Liver (tissue), 9 donors: ENCODE data around the gene PYGB. TPM values are rescaled to one million over a fixed set of nuclear protein-coding genes. Genes with fewer than 3 reads are reported as not detected.

Experiments used
- DNase-seq: peaks from one replicate; pipeline ENCODE4 v3.0.0-alpha.2; 2017; ENCODE audit warnings: low spot score
- H3K27ac ChIP-seq, 2 donors: one replicate each; pipeline ENCODE4 v1.7.0; 2013; ENCODE audit warnings: inconsistent platforms in 2 of 2, low read length in 2 of 2, control low read depth in 1 of 2, low read depth in 1 of 2, mild to moderate bottlenecking in 1 of 2
- H3K27me3 ChIP-seq, 4 donors: one replicate each; pipeline versions ENCODE4 v1.6.1 to v1.7.0; 2013; ENCODE audit warnings: low read length in 3 of 4, inconsistent platforms in 1 of 4, mild to moderate bottlenecking in 1 of 4, moderate library complexity in 1 of 4; ENCODE audit not compliant: control insufficient read depth in 4 of 4, insufficient read depth in 4 of 4
- H3K36me3 ChIP-seq, 4 donors: one replicate each; pipeline versions ENCODE4 v1.6.1 to v1.7.0; 2013; ENCODE audit warnings: low read length in 3 of 4, mild to moderate bottlenecking in 3 of 4, low read depth in 1 of 4, moderate library complexity in 1 of 4; ENCODE audit not compliant: control insufficient read depth in 4 of 4, insufficient read depth in 3 of 4
- H3K4me1 ChIP-seq, 4 donors: one replicate each; pipeline versions ENCODE4 v1.6.1 to v1.7.0; 2013; ENCODE audit warnings: low read length in 3 of 4, mild to moderate bottlenecking in 3 of 4, moderate library complexity in 1 of 4; ENCODE audit not compliant: control insufficient read depth in 4 of 4, insufficient read depth in 4 of 4
- H3K4me3 ChIP-seq, 3 donors: one replicate each; pipeline versions ENCODE4 v1.6.1 to v1.7.0; 2013; ENCODE audit warnings: low read length in 3 of 3, control low read depth in 1 of 3, low read depth in 1 of 3, mild to moderate bottlenecking in 1 of 3
- H3K9ac ChIP-seq, 2 donors: one replicate each; pipeline ENCODE4 v1.7.0; 2013; ENCODE audit warnings: low read length in 2 of 2, mild to moderate bottlenecking in 2 of 2, moderate library complexity in 2 of 2, control low read depth in 1 of 2, low read depth in 1 of 2
- H3K9me3 ChIP-seq, 4 donors: one replicate each; pipeline versions ENCODE4 v1.6.1 to v1.7.0; 2013; ENCODE audit warnings: low read length in 3 of 4; ENCODE audit not compliant: control insufficient read depth in 4 of 4
- EGR1 ChIP-seq, 2 donors: IDR thresholded peaks; 2 replicates each; pipeline ENCODE4 v1.6.1; 2016 to 2018; ENCODE audit warnings: antibody characterized with exemption in 2 of 2, low read depth in 2 of 2
- FOXA1 ChIP-seq: IDR thresholded peaks from 2 replicates; pipeline ENCODE4 v1.6.1; 2016; ENCODE audit warnings: antibody characterized with exemption
- RAD21 ChIP-seq, 2 donors: IDR thresholded peaks; 2 replicates each; pipeline ENCODE4 v1.6.1; 2016; ENCODE audit warnings: antibody characterized with exemption in 2 of 2, mild to moderate bottlenecking in 2 of 2
- RXRA ChIP-seq, 2 donors: IDR thresholded peaks; 2 replicates each; pipeline ENCODE4 v1.6.1; 2017 to 2018; ENCODE audit warnings: antibody characterized with exemption in 2 of 2, mild to moderate bottlenecking in 1 of 2
- SP1 ChIP-seq: IDR thresholded peaks from 2 replicates; pipeline ENCODE4 v1.6.1; 2018; ENCODE audit warnings: antibody characterized with exemption, mild to moderate bottlenecking
- TAF1 ChIP-seq: conservative IDR thresholded peaks from 2 replicates; pipeline ENCODE4 v1.6.1; 2016; ENCODE audit warnings: antibody characterized with exemption, mild to moderate bottlenecking
- WGBS: extraction: QIAGEN DNeasy Blood & Tissue Kit; methylation state at CpG from one replicate; pipeline ENCODE4 v1.1.7; 2013; 5-methylcytosine and 5-hydroxymethylcytosine counted together
- polyA plus RNA-seq, 2 donors: library from polyadenylated mRNA; stranded (reverse) in 1 of 2; unstranded in 1 of 2; fragments of 200-250 nt in 1 of 2; fragments of >200 nt in 1 of 2; fragmentation: Nextera tagmentation in 1 of 2; extraction: Ambion mirVana in 1 of 2; gene quantifications; one replicate each; pipeline versions ENCODE4 v1.2.1 to v1.2.3, GENCODE V29; 2013 to 2015
- total RNA-seq, 2 donors: library from RNA; depleted of rRNA; stranded (reverse); fragments of >200 nt; gene quantifications; one replicate each; pipeline ENCODE4 v1.2.3, GENCODE V29; 2014
- TF ChIP-seq, protein P1 (sequence below): IDR thresholded peaks from 2 replicates; pipeline ENCODE4 v1.6.1; 2016; ENCODE audit warnings: antibody characterized with exemption
- TF ChIP-seq, protein P2 (sequence below): fragments of 150-350 bp; IDR thresholded peaks from 2 replicates; pipeline ENCODE4 v1.5.1; 2017; ENCODE audit warnings: improper control_type of control experiment, low read depth, low read length; ENCODE audit not compliant: missing input control
- TF ChIP-seq, protein P3 (sequence below): IDR thresholded peaks from 2 replicates; pipeline ENCODE4 v1.6.1; 2016; ENCODE audit warnings: antibody characterized with exemption
- TF ChIP-seq, protein P4 (sequence below): IDR thresholded peaks from 2 replicates; pipeline ENCODE4 v1.6.1; 2016; ENCODE audit warnings: antibody characterized with exemption, mild to moderate bottlenecking
- donor health status: healthy.
- donor health status: healthy.
- donor health status: healthy.
- donor health status: healthy.
- donor health status: healthy.

The PYGB gene
- total and polyA plus RNA-seq, 4 donors: 3.6 to 11.7 (median 9.8) TPM

DNA sequence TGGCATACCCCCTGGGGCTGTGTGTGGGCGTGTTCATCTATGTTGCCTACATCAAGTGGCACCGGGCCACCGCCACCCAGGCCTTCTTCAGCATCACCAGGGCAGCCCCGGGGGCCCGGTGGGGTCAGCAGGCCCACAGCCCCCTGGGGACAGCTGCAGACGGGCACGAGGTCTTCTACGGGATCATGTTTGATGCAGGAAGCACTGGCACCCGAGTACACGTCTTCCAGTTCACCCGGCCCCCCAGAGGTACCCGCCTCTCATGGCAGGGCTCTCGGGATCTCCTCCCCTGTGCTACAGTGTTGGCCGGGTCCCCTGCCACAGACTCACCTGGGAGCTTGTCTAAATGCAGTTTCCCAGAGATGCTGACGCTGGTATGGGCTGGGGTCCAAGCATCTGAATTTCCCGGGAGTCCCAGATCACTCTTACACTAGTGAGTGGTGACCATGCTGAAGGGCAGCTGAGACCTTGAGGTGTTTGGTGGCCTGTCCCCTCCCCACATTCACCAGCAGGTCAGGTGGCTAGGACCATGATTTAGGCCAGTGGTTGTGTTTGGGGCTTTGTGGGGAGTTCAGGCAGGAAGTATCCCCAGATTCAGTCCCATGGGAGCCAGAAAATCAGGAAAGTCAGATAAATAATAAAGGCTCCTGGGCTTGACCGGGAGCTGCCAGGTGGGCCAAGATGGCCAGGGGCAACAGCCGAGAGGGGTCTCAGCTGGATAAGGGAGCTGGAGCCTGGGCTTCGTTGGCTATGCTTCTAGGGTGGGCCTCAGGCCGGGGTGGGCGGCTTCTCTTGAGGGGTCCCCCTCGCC lies 40.5 kb upstream of the PYGB start:
- Histone ChIP-seq H3K27me3 (no peaks in the 10 kb centered on the region), H3K4me3 (no peak overlapping the region), H3K9ac (no peak overlapping the region), H3K4me1 (no peaks in the 10 kb centered on the region), H3K9me3 (no peaks in the 10 kb centered on the region), H3K36me3 (peaks cover 0 to 8% (median 7%) of the 10 kb centered on the region in 4 donors), H3K27ac (no peak overlapping the region)
- no peak for TF ChIP-seq RAD21 (IDR thresholded peaks at IDR 0.05)
- TF ChIP-seq, protein P1, sequence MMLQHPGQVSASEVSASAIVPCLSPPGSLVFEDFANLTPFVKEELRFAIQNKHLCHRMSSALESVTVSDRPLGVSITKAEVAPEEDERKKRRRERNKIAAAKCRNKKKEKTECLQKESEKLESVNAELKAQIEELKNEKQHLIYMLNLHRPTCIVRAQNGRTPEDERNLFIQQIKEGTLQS: no peak
- DNase-seq: no peak
- 97% methylated on average over 22 of the region's 22 CpGs for WGBS

DNA sequence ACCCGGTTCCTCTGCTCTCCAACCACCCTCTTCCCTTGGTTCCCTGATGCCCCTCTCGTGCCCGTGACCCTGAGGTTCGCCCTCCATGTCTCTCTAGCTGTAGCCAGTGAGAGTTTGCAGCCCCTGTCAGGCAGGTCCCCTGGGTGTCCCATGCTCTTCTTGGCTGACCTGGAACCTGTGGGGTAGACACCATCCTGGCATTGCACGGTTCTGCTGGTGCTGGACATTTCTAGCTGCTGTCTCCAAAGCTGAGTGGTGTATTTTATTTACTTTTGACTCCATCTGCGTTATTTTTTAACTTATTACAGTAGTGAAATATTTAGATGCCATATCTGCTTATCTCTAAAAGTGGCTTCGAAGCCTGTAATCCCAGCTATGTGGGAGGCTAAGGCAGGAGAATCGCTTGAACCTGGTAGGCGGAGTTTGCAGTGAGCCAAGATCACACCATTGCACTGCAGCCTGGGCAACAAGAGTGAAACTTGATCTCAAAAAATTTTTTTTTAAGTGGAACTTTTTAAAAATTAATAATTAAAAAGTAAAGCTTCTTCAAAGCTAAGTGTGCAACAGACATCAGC lies 39.8 kb upstream of the PYGB start:
- WGBS: 90% methylated on average over 9 of the region's 9 CpGs
- TF ChIP-seq, protein P1: no peak
- no peak for TF ChIP-seq EGR1 (IDR thresholded peaks at IDR 0.05; ENCODE audit: low read depth in 2 of 2)
- TF ChIP-seq, protein P2, sequence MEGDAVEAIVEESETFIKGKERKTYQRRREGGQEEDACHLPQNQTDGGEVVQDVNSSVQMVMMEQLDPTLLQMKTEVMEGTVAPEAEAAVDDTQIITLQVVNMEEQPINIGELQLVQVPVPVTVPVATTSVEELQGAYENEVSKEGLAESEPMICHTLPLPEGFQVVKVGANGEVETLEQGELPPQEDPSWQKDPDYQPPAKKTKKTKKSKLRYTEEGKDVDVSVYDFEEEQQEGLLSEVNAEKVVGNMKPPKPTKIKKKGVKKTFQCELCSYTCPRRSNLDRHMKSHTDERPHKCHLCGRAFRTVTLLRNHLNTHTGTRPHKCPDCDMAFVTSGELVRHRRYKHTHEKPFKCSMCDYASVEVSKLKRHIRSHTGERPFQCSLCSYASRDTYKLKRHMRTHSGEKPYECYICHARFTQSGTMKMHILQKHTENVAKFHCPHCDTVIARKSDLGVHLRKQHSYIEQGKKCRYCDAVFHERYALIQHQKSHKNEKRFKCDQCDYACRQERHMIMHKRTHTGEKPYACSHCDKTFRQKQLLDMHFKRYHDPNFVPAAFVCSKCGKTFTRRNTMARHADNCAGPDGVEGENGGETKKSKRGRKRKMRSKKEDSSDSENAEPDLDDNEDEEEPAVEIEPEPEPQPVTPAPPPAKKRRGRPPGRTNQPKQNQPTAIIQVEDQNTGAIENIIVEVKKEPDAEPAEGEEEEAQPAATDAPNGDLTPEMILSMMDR: no peak
- no peak for TF ChIP-seq RXRA (IDR thresholded peaks at IDR 0.05)
- TF ChIP-seq RAD21 (IDR thresholded peaks at IDR 0.05): no peak
- Histone ChIP-seq H3K36me3 (peaks cover 0 to 10% (median 9%) of the 10 kb centered on the region in 4 donors), H3K9ac (no peak overlapping the region), H3K9me3 (no peaks in the 10 kb centered on the region), H3K27ac (no peak overlapping the region), H3K27me3 (no peaks in the 10 kb centered on the region), H3K4me1 (no peaks in the 10 kb centered on the region), H3K4me3 (no peak overlapping the region)
- no peak for DNase-seq

DNA sequence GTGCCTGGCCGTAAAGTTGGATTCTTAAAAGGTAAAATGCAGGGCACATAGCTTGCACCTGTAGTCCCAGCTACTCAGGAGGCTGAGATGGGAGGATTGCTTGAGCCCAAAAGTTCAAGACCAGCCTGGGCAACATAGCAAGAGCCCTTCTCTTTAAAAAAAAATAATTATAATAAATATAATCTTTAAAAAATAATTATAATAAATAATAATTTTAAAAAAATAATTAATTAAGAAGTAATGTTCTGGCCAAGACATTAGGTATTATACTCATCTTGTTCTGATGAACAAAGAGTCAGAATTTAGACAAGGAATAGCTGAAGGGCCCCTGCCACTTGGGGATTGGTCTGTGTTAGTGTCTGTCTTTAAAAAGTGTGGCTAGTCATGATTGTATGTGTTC lies 38.5 kb upstream of the PYGB start:
- Histone ChIP-seq H3K4me1 (peaks cover 0 to 6% (median 1%) of the 10 kb centered on the region in 4 donors), H3K4me3 (no peak overlapping the region), H3K9ac (no peak overlapping the region), H3K27ac (no peak overlapping the region), H3K27me3 (no peaks in the 10 kb centered on the region), H3K36me3 (peaks cover 0 to 21% (median 12%) of the 10 kb centered on the region in 4 donors), H3K9me3 (no peaks in the 10 kb centered on the region)
- 97% methylated on average over 1 of the region's 1 CpG for WGBS
- TF ChIP-seq, protein P3, sequence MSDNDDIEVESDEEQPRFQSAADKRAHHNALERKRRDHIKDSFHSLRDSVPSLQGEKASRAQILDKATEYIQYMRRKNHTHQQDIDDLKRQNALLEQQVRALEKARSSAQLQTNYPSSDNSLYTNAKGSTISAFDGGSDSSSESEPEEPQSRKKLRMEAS: no peak
- no peak for DNase-seq

DNA sequence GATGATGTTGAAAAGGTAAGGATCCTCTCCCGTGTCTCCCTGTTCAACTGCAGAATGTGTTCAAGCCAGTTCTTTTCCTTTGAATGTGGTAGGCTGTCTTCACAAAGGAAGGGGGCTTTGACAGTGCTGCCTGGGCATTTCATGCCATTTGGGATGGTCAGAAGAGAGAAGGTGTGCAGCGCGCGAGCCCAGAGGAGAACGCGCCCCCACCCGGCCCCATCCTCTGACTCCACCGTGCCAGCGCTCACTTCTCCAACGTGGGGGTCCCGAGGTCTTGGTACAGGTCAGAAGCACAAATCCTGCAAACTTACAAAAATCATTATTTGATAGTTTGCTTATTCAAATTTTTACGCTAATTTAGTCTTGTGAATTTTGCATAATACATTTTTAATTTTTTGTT lies 38.0 kb upstream of the PYGB start:
- H3K27ac ChIP-seq: no peak overlapping the region
- H3K9me3 ChIP-seq: no peaks in the 10 kb centered on the region
- H3K27me3 ChIP-seq: no peaks in the 10 kb centered on the region
- no peak overlapping the region for H3K9ac ChIP-seq
- H3K4me3 ChIP-seq: no peak overlapping the region
- DNase-seq: no peak
- WGBS: 97% methylated on average over 12 of the region's 12 CpGs
- peaks cover 0 to 26% (median 12%) of the 10 kb centered on the region in 4 donors for H3K36me3 ChIP-seq
- TF ChIP-seq TAF1 (no peak), EGR1 (IDR thresholded peaks at IDR 0.05; ENCODE audit: low read depth in 2 of 2) (no peak), FOXA1 (no peak), RXRA (IDR thresholded peaks at IDR 0.05) (no peak), SP1 (no peak)
- TF ChIP-seq, protein P4, sequence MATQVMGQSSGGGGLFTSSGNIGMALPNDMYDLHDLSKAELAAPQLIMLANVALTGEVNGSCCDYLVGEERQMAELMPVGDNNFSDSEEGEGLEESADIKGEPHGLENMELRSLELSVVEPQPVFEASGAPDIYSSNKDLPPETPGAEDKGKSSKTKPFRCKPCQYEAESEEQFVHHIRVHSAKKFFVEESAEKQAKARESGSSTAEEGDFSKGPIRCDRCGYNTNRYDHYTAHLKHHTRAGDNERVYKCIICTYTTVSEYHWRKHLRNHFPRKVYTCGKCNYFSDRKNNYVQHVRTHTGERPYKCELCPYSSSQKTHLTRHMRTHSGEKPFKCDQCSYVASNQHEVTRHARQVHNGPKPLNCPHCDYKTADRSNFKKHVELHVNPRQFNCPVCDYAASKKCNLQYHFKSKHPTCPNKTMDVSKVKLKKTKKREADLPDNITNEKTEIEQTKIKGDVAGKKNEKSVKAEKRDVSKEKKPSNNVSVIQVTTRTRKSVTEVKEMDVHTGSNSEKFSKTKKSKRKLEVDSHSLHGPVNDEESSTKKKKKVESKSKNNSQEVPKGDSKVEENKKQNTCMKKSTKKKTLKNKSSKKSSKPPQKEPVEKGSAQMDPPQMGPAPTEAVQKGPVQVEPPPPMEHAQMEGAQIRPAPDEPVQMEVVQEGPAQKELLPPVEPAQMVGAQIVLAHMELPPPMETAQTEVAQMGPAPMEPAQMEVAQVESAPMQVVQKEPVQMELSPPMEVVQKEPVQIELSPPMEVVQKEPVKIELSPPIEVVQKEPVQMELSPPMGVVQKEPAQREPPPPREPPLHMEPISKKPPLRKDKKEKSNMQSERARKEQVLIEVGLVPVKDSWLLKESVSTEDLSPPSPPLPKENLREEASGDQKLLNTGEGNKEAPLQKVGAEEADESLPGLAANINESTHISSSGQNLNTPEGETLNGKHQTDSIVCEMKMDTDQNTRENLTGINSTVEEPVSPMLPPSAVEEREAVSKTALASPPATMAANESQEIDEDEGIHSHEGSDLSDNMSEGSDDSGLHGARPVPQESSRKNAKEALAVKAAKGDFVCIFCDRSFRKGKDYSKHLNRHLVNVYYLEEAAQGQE: no peak
- TF ChIP-seq, protein P1: no peak
- peaks cover 0 to 6% (median 1%) of the 10 kb centered on the region in 4 donors for H3K4me1 ChIP-seq
